GM19372 (cell line): ENCODE results near the gene AGBL1.

ENCODE experiments used
- ATAC-seq: cut with Tn5 transposase; IDR thresholded peaks from one replicate; pipeline ENCODE4 v1.9.1; 2021; ENCODE audit warnings: mild to moderate bottlenecking, low read depth, moderate library complexity; ENCODE audit not compliant: unreplicated experiment

AGBL1 gene

GRCh38 chr15:86620641-86621349 lies 541.1 kb downstream of the AGBL1 start:
- no peak for ATAC-seq

GRCh38 chr15:86623236-86623635 lies 543.6 kb downstream of the AGBL1 start:
- ATAC-seq, result no peak

- ATAC-seq, result no peak
Measured at GRCh38 chr15:86624261-86625036, 544.8 kb downstream of the AGBL1 start.

GRCh38 chr15:86629409-86630356 lies 550.0 kb downstream of the AGBL1 start:
- ATAC-seq, result no peak

- no peak for ATAC-seq
Measured at GRCh38 chr15:86630946-86631345, 551.3 kb downstream of the AGBL1 start.

GRCh38 chr15:86634146-86634545 lies 554.5 kb downstream of the AGBL1 start:
- no peak for ATAC-seq

GRCh38 chr15:86634992-86635638 lies 555.4 kb downstream of the AGBL1 start:
- ATAC-seq, result no peak

GRCh38 chr15:86644339-86644738 lies 564.7 kb downstream of the AGBL1 start:
- ATAC-seq, result no peak

- no peak for ATAC-seq
Measured at GRCh38 chr15:86645925-86646500, 566.3 kb downstream of the AGBL1 start.

GRCh38 chr15:86647810-86648440 lies 568.3 kb downstream of the AGBL1 start:
- ATAC-seq, result no peak

GRCh38 chr15:86649277-86649676 lies 569.6 kb downstream of the AGBL1 start:
- ATAC-seq, result no peak

GRCh38 chr15:86650094-86650493 lies 570.4 kb downstream of the AGBL1 start:
- no peak for ATAC-seq

- ATAC-seq, result no peak
Measured at GRCh38 chr15:86653344-86654197, 573.9 kb downstream of the AGBL1 start.

- no peak for ATAC-seq
Measured at GRCh38 chr15:86654501-86654900, 574.8 kb downstream of the AGBL1 start.

GRCh38 chr15:86657305-86657704 lies 577.6 kb downstream of the AGBL1 start:
- no peak for ATAC-seq

GRCh38 chr15:86659724-86660411 lies 580.2 kb downstream of the AGBL1 start:
- no peak for ATAC-seq

GRCh38 chr15:86661580-86661979 lies 581.9 kb downstream of the AGBL1 start:
- ATAC-seq, result no peak

GRCh38 chr15:86663304-86663703 lies 583.6 kb downstream of the AGBL1 start:
- ATAC-seq, result no peak
